Gastrocnemius medialis (tissue), 4 donors: ENCODE results near the gene SORD.

Experiments
- CTCF ChIP-seq, 5 experiments: fragments of 450-650 bp in 3 of 5; fragments of 200-600 bp in 2 of 5; sonication (generic) in 2 of 5; IDR thresholded peaks in 4 of 5; conservative IDR thresholded peaks in 1 of 5; 1 replicate in 4 of 5; 2 replicates in 1 of 5; pipeline ENCODE4 v1.5.1; 2016 to 2019; ENCODE audit warnings: antibody characterized with exemption in 5 of 5, mild to moderate bottlenecking in 3 of 5, moderate library complexity in 3 of 5
- POLR2A ChIP-seq, 2 donors: fragments of 450-650 bp; IDR thresholded peaks; one replicate each; pipeline ENCODE4 v1.6.1; 2017; ENCODE audit warnings: antibody characterized with exemption in 2 of 2, mild to moderate bottlenecking in 2 of 2, moderate library complexity in 2 of 2

GRCh38 chr15:45091161-45091560 lies 68.2 kb downstream of the SORD start:
- TF ChIP-seq POLR2A (IDR thresholded peaks at IDR 0.05) (no peak), CTCF (IDR thresholded peaks at IDR 0.05 in 4 of 5, conservative IDR thresholded peaks at IDR 0.05 in 1 of 5) (no peak)
